K562 (cell line): ENCODE results near the gene FUZ. TPM values are rescaled to one million over a fixed set of nuclear protein-coding genes. Genes with fewer than 3 reads are reported as not detected.

Experiments
- BRF1 ChIP-seq: IDR thresholded peaks from 3 replicates; pipeline ENCODE4 v1.6.1; 2011; ENCODE audit warnings: borderline replicate concordance, mild to moderate bottlenecking; ENCODE audit not compliant: insufficient read length; ENCODE audit errors: extremely low read depth
- CAMTA2 ChIP-seq: fragments of 250-450 bp; sonication (Bioruptor Pico); conservative IDR thresholded peaks from 2 replicates; pipeline ENCODE4 v1.5.1; 2022
- DPF2 ChIP-seq: fragments of 450-650 bp; IDR thresholded peaks from 2 replicates; pipeline ENCODE4 v1.6.1; 2016
- E2F6 ChIP-seq, 2 experiments: IDR thresholded peaks; 2 replicates each; pipeline ENCODE4 v1.6.1; 2011; ENCODE audit warnings: borderline replicate concordance in 1 of 2, control low read depth in 1 of 2, low read depth in 1 of 2, low read length in 1 of 2, mild to moderate bottlenecking in 1 of 2, mixed read lengths in 1 of 2, moderate library complexity in 1 of 2; ENCODE audit not compliant: insufficient read depth in 1 of 2, insufficient read length in 1 of 2, poor library complexity in 1 of 2, severe bottlenecking in 1 of 2; ENCODE audit errors: extremely low read depth in 1 of 2
- EHMT2 ChIP-seq: fragments of 450-650 bp; IDR thresholded peaks from 2 replicates; pipeline ENCODE4 v1.6.1; 2018; ENCODE audit warnings: antibody characterized with exemption
- ETV6 ChIP-seq, 3 experiments: fragments of 150-350 bp in 1 of 3; sonication (generic) in 1 of 3; formaldehyde crosslinking in 1 of 3; IDR thresholded peaks; 2 replicates each; pipeline versions ENCODE4 v1.6.1 to v1.8.0; 2014 to 2022; ENCODE audit warnings: borderline replicate concordance in 2 of 3, low read depth in 2 of 3, antibody characterized with exemption in 1 of 3, low read length in 1 of 3, mild to moderate bottlenecking in 1 of 3, missing genetic modification reagents in 1 of 3
- IRF2 ChIP-seq: sonication (generic); formaldehyde crosslinking; IDR thresholded peaks from 2 replicates; pipeline ENCODE4 v1.8.1; 2022; ENCODE audit warnings: mild to moderate bottlenecking, missing genetic modification reagents
- MBD2 ChIP-seq: sonication (generic); IDR thresholded peaks from 2 replicates; pipeline ENCODE4 v1.6.1; 2016; ENCODE audit warnings: low read depth, borderline replicate concordance
- NR2C1 ChIP-seq, 2 experiments: fragments of 450-650 bp; IDR thresholded peaks; 2 replicates each; pipeline ENCODE4 v1.6.1; 2017; ENCODE audit warnings: mild to moderate bottlenecking in 2 of 2, antibody characterized with exemption in 1 of 2, inconsistent platforms in 1 of 2, missing compliant biosample characterization in 1 of 2, missing genetic modification characterization in 1 of 2
- PKNOX1 ChIP-seq: fragments of 450-650 bp; IDR thresholded peaks from 2 replicates; pipeline ENCODE4 v1.6.1; 2016
- POU5F1 ChIP-seq: fragments of 150-350 bp; IDR thresholded peaks from 2 replicates; pipeline ENCODE4 v1.6.1; 2014; ENCODE audit warnings: borderline replicate concordance, low read length, low read depth, mild to moderate bottlenecking; ENCODE audit not compliant: partially characterized antibody
- PRDM10 ChIP-seq: fragments of 450-650 bp; IDR thresholded peaks from 2 replicates; pipeline ENCODE4 v1.6.1; 2018; ENCODE audit not compliant: partially characterized antibody
- TEAD1 ChIP-seq, 2 experiments: fragments of 450-650 bp in 1 of 2; sonication (generic) in 1 of 2; formaldehyde crosslinking; IDR thresholded peaks; 2 replicates each; pipeline versions ENCODE4 v1.4.0 to v1.8.0; 2020 to 2022; ENCODE audit warnings: mild to moderate bottlenecking in 2 of 2, missing genetic modification reagents in 1 of 2
- TRIM28 ChIP-seq: fragments of 450-650 bp; IDR thresholded peaks from 2 replicates; pipeline ENCODE4 v1.6.1; 2017
- ZC3H11A ChIP-seq: IDR thresholded peaks from 2 replicates; pipeline ENCODE4 v1.6.1; 2012; ENCODE audit warnings: low read depth, low read length, improper control_type of control experiment
- ZFP36 ChIP-seq: fragments of 150-350 bp; IDR thresholded peaks from 2 replicates; pipeline ENCODE4 v1.6.1; 2018; ENCODE audit warnings: low read length, low read depth; ENCODE audit not compliant: partially characterized antibody
- ZNF436 ChIP-seq: fragments of 250-450, 450-650 bp; sonication (Bioruptor Pico); formaldehyde crosslinking; IDR thresholded peaks from 2 replicates; pipeline ENCODE4 v1.7.0; 2020; ENCODE audit warnings: mild to moderate bottlenecking
- ZNF75A ChIP-seq: fragments of 450-650 bp; formaldehyde crosslinking; IDR thresholded peaks from 2 replicates; pipeline ENCODE4 v1.4.0; 2020; ENCODE audit warnings: mild to moderate bottlenecking
- polyA plus RNA-seq, 8 experiments: library from polyadenylated mRNA; depleted of rRNA in 4 of 8; stranded (reverse) in 5 of 8; unstranded in 3 of 8; fragments of >200 nt; fragmentation: Nextera tagmentation in 2 of 8; fragmentation: Illumina TruSeq in 1 of 8; extraction: Ambion mirVana in 2 of 8; extraction: Trizol in 1 of 8; gene quantifications; 2 replicates each; pipeline versions ENCODE4 v1.2.1 to v1.2.3, GENCODE V29; 2011 to 2014; ENCODE audit warnings: inconsistent platforms in 1 of 8, missing spikeins in 1 of 8
- total RNA-seq, 7 experiments: library from RNA; depleted of rRNA in 6 of 7; stranded (reverse); fragments of >200 nt in 6 of 7; fragmentation: Illumina TruSeq in 2 of 7; extraction: Trizol in 2 of 7; gene quantifications; 2 replicates each; pipeline versions ENCODE4 v1.2.1 to v1.2.3, GENCODE V29; 2011 to 2021; ENCODE audit warnings: low replicate concordance in 1 of 7
- TF ChIP-seq, protein P1 (sequence below), 2 experiments: fragments of 200-800 bp in 1 of 2; sonication (Bioruptor generic) in 1 of 2; sonication (generic) in 1 of 2; formaldehyde crosslinking in 1 of 2; IDR thresholded peaks in 1 of 2; conservative IDR thresholded peaks in 1 of 2; 2 replicates each; pipeline versions ENCODE4 v1.5.0 to v1.6.1; 2016 to 2020; ENCODE audit warnings: missing compliant biosample characterization in 1 of 2, missing genetic modification characterization in 1 of 2, missing genetic modification reagents in 1 of 2

FUZ gene
- total and polyA plus RNA-seq, 9 of the 15 experiments (the other 6 are each of a cell fraction or from before 2014, with no cell fraction given) = 0.17 to 7.6 (median 3.6) TPM; not detected in 1

DNA sequence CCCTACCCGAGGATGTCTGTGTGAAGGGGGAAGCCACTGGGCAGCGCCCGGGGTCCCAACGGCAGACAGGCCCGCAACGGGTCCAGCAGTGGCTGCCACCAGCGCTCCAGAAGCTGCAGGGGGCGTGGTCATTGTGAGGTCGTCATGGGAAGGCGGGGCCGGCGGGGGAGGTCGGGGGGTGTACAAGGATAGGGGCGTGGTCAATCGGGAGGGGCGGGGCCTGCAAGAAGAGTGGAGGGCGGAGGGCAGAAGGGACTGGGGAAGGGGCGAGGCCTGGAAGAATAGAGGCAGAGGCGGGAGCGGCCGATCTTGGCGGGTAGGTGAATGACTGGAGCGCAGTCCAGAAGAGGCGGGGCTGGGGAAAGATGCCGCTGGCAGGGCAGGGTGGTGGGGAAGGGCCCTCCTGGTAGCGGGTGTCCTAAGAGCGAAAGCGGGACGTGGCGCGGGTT, 4.4 kb downstream of the FUZ start (continued):
- no peak for TF ChIP-seq ZFP36
- TF ChIP-seq CAMTA2 (CRISPR knock-in tag) = no peak
- TF ChIP-seq POU5F1 = no peak
- TF ChIP-seq PKNOX1 = 0 out of 2 replicates have a peak, but pooled peaks have one; percentile 10
- no peak for TF ChIP-seq NR2C1 (IDR thresholded peaks at IDR 0.05)
- TF ChIP-seq NR2C1 (tag; IDR thresholded peaks at IDR 0.05) = no peak
- TF ChIP-seq, protein P1, sequence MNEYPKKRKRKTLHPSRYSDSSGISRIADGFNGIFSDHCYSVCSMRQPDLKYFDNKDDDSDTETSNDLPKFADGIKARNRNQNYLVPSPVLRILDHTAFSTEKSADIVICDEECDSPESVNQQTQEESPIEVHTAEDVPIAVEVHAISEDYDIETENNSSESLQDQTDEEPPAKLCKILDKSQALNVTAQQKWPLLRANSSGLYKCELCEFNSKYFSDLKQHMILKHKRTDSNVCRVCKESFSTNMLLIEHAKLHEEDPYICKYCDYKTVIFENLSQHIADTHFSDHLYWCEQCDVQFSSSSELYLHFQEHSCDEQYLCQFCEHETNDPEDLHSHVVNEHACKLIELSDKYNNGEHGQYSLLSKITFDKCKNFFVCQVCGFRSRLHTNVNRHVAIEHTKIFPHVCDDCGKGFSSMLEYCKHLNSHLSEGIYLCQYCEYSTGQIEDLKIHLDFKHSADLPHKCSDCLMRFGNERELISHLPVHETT (CRISPR knock-in tag; conservative IDR thresholded peaks at IDR 0.05 in 1 of 2, IDR thresholded peaks at IDR 0.05 in 1 of 2) = no peak
- TF ChIP-seq DPF2 = no peak
- no peak for TF ChIP-seq ZNF75A (CRISPR knock-in tag)
- no peak for TF ChIP-seq TEAD1 (CRISPR knock-in tag; IDR thresholded peaks at IDR 0.05)
- TF ChIP-seq IRF2 = no peak
- no peak for TF ChIP-seq TRIM28
- no peak for TF ChIP-seq MBD2
- TF ChIP-seq EHMT2 = no peak
- TF ChIP-seq BRF1 = no peak
- no peak for TF ChIP-seq E2F6 (IDR thresholded peaks at IDR 0.05; ENCODE audit: borderline replicate concordance in 1 of 2, extremely low read depth in 1 of 2, insufficient read depth in 1 of 2, insufficient read length in 1 of 2, low read depth in 1 of 2, low read length in 1 of 2, poor library complexity in 1 of 2, severe bottlenecking in 1 of 2)
- peak; percentile 23 for TF ChIP-seq PRDM10
- TF ChIP-seq ETV6 (IDR thresholded peaks at IDR 0.05; ENCODE audit: borderline replicate concordance in 1 of 2, low read depth in 2 of 2, low read length in 1 of 2) = no peak
- TF ChIP-seq ETV6 (CRISPR knock-in tag; IDR thresholded peaks at IDR 0.05; ENCODE audit: borderline replicate concordance) = no peak
- TF ChIP-seq ZNF436 (CRISPR knock-in tag) = no peak
- no peak for TF ChIP-seq ZC3H11A
